CD14-positive monocyte (primary cell): ENCODE data around the gene TECPR2. TPM values are rescaled to one million over a fixed set of nuclear protein-coding genes. Genes with fewer than 3 reads are reported as not detected.

Experiments
- DNase-seq, 3 donors: peaks; one replicate each; pipeline ENCODE4 v3.0.0-alpha.2; 2011 to 2022
- H2AFZ ChIP-seq: 2 replicates; pipeline ENCODE4 v1.6.0; 2012; ENCODE audit warnings: mild to moderate bottlenecking, low read depth, low read length, inconsistent platforms; ENCODE audit not compliant: insufficient read depth, poor library complexity, severe bottlenecking
- H3K27ac ChIP-seq, 2 donors: 1 replicate in 1 of 2; 2 replicates in 1 of 2; pipeline ENCODE4 v1.5.1; 2012 to 2013; ENCODE audit warnings: low read length in 2 of 2, control low read depth in 1 of 2, inconsistent platforms in 1 of 2, low read depth in 1 of 2, mild to moderate bottlenecking in 1 of 2
- H3K27me3 ChIP-seq, 2 donors: one replicate each; pipeline versions ENCODE4 v1.6.0 to v1.6.1; 2011 to 2013; ENCODE audit warnings: low read length in 2 of 2; ENCODE audit not compliant: control insufficient read depth in 2 of 2, insufficient read depth in 2 of 2
- H3K36me3 ChIP-seq, 2 donors: replicated peaks in 1 of 2; 1 replicate in 1 of 2; 2 replicates in 1 of 2; pipeline versions ENCODE4 v1.5.1 to v1.6.1; 2012 to 2013; ENCODE audit warnings: low read length in 2 of 2, control low read depth in 1 of 2, inconsistent platforms in 1 of 2, mild to moderate bottlenecking in 1 of 2; ENCODE audit not compliant: insufficient read depth in 2 of 2, control insufficient read depth in 1 of 2
- H3K4me1 ChIP-seq, 2 donors: 1 replicate in 1 of 2; 2 replicates in 1 of 2; pipeline versions ENCODE4 v1.5.1 to v1.6.1; 2012 to 2013; ENCODE audit warnings: low read length in 2 of 2, control low read depth in 1 of 2, inconsistent platforms in 1 of 2, mild to moderate bottlenecking in 1 of 2, moderate library complexity in 1 of 2; ENCODE audit not compliant: insufficient read depth in 2 of 2, control insufficient read depth in 1 of 2
- H3K4me2 ChIP-seq: replicated peaks from 2 replicates; pipeline ENCODE3; 2012; ENCODE audit warnings: low read length, moderate library complexity, mild to moderate bottlenecking; ENCODE audit not compliant: poor library complexity, severe bottlenecking; ENCODE audit errors: extremely low read depth
- H3K4me3 ChIP-seq, 3 experiments: fragments of 200-600 bp in 1 of 3; sonication (generic) in 1 of 3; replicated peaks in 1 of 3; 1 replicate in 2 of 3; 2 replicates in 1 of 3; pipeline ENCODE4 v1.5.1; 2011 to 2013; ENCODE audit warnings: low read length in 3 of 3, mild to moderate bottlenecking in 3 of 3, control low read depth in 2 of 3, low read depth in 2 of 3, inconsistent platforms in 1 of 3, moderate library complexity in 1 of 3
- H3K79me2 ChIP-seq: 2 replicates; pipeline ENCODE4 v1.6.0; 2012; ENCODE audit warnings: mild to moderate bottlenecking, control low read depth, inconsistent platforms, low read length, moderate library complexity; ENCODE audit not compliant: insufficient read depth
- H3K9ac ChIP-seq: 2 replicates; pipeline ENCODE4 v1.6.0; 2017; ENCODE audit warnings: low read length, mild to moderate bottlenecking; ENCODE audit not compliant: insufficient read depth, poor library complexity, severe bottlenecking
- H3K9me3 ChIP-seq, 2 donors: replicated peaks in 1 of 2; 1 replicate in 1 of 2; 2 replicates in 1 of 2; pipeline versions ENCODE4 v1.5.1 to v1.6.1; 2012 to 2013; ENCODE audit warnings: low read length in 2 of 2, control low read depth in 1 of 2; ENCODE audit not compliant: control insufficient read depth in 1 of 2, insufficient read depth in 1 of 2
- H4K20me1 ChIP-seq: 2 replicates; pipeline ENCODE4 v1.6.0; 2012; ENCODE audit warnings: mild to moderate bottlenecking, low read length, control low read depth, moderate library complexity; ENCODE audit not compliant: insufficient read depth
- H3K27ac Mint-ChIP-seq, 7 donors: one replicate each; pipeline ENCODE4 v1.8.0; 2020; ENCODE audit warnings: mild to moderate bottlenecking in 7 of 7, mixed read lengths in 7 of 7, moderate library complexity in 6 of 7, inconsistent platforms in 2 of 7
- H3K27me3 Mint-ChIP-seq, 3 donors: one replicate each; pipeline ENCODE4 v1.8.0; 2021 to 2022; ENCODE audit warnings: low read depth in 3 of 3, mild to moderate bottlenecking in 3 of 3, mixed read lengths in 3 of 3, moderate library complexity in 3 of 3, inconsistent platforms in 1 of 3
- H3K36me3 Mint-ChIP-seq, 2 donors: one replicate each; pipeline ENCODE4 v1.8.0; 2020; ENCODE audit warnings: mixed read lengths in 2 of 2, inconsistent platforms in 1 of 2, mild to moderate bottlenecking in 1 of 2
- H3K4me1 Mint-ChIP-seq: one replicate; pipeline ENCODE4 v1.8.0; 2020; ENCODE audit warnings: mild to moderate bottlenecking, mixed read lengths
- H3K4me3 Mint-ChIP-seq, 2 donors: one replicate each; pipeline ENCODE4 v1.8.0; 2020; ENCODE audit warnings: mild to moderate bottlenecking in 2 of 2, mixed read lengths in 2 of 2, moderate library complexity in 1 of 2
- H3K9me3 Mint-ChIP-seq, 7 donors: one replicate each; pipeline ENCODE4 v1.8.0; 2020 to 2022; ENCODE audit warnings: mixed read lengths in 7 of 7, mild to moderate bottlenecking in 6 of 7, moderate library complexity in 6 of 7, inconsistent platforms in 2 of 7
- WGBS: methylation state at CpG from one replicate; pipeline ENCODE4 v1.1.5; 2013; ENCODE audit warnings: missing lambda C conversion rate; ENCODE audit not compliant: insufficient coverage; 5-methylcytosine and 5-hydroxymethylcytosine counted together
- intact Hi-C, 2 donors: fragments of 100-400 bp; cut with micrococcal nuclease; formaldehyde crosslinking; loops; one replicate each; pipeline versions ENCODE4 v1.15.0 to v1.15.1; 2023
- polyA plus RNA-seq, 3 donors: library from polyadenylated mRNA; depleted of rRNA in 1 of 3; unstranded in 2 of 3; stranded (reverse) in 1 of 3; fragments of 300-500 nt in 2 of 3; fragments of >200 nt in 1 of 3; fragmentation: Illumina TruSeq in 2 of 3; gene quantifications; 1 replicate in 2 of 3; 2 replicates in 1 of 3; pipeline ENCODE4 v1.2.3, GENCODE V29; 2012 to 2021
- TF ChIP-seq, protein P1 (sequence below): fragments of 200-600 bp; IDR thresholded peaks from one replicate; pipeline ENCODE4 v1.8.0; 2022; ENCODE audit warnings: antibody characterized with exemption, mild to moderate bottlenecking

Gene TECPR2
- polyA plus RNA-seq, 3 donors: 2.8 to 10.4 (median 6.4) TPM

DNA sequence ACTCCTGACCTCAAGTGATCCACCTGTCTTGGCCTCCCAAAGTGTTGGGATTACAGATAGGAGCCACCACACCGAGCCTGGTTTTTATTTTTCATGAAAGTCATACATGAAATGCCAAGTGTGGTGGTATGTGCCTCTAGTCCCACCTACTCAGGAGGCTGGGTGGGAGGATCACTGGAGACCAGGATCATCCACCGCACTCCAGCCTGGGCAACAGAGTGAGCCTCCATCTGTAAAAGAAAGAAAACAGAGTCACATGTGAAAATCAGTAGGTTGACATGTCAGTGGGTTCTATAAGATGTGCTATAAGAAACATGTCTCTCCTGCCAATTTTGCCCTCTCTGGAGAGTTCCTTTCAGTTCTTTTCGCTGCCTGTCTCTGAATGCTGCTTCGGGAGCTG is 118.6 kb downstream of the TECPR2 start:
- no peak overlapping the region for H3K9ac ChIP-seq
- Mint-ChIP-seq H3K4me3 (no peak overlapping the region), H3K27me3 (peaks cover 0 to 2% (median 0%) of the 10 kb centered on the region in 3 donors), H3K9me3 (peaks cover 0 to 14% (median 4%) of the 10 kb centered on the region in 7 donors), H3K4me1 (peaks cover 11% of the 10 kb centered on the region), H3K27ac (no peak overlapping the region), H3K36me3 (peaks cover 26 to 28% of the 10 kb centered on the region in 2 donors)
- H3K4me3 ChIP-seq: no peak overlapping the region
- no peak overlapping the region for H3K4me2 ChIP-seq
- H3K27me3 ChIP-seq: no peaks in the 10 kb centered on the region
- H3K9me3 ChIP-seq: no peaks in the 10 kb centered on the region
- no peaks in the 10 kb centered on the region for H4K20me1 ChIP-seq
- no peaks in the 10 kb centered on the region for H3K79me2 ChIP-seq
- peaks cover 2 to 14% of the 10 kb centered on the region in 2 donors for H3K36me3 ChIP-seq
- H3K4me1 ChIP-seq: peaks cover 3 to 5% of the 10 kb centered on the region in 2 donors
- H3K27ac ChIP-seq: no peak overlapping the region
- no peak overlapping the region for H2AFZ ChIP-seq
- intact Hi-C loops: no loop called here
- WGBS: 100% methylated on average over 3 of the region's 4 CpGs
- DNase-seq: no peak
- TF ChIP-seq, protein P1, sequence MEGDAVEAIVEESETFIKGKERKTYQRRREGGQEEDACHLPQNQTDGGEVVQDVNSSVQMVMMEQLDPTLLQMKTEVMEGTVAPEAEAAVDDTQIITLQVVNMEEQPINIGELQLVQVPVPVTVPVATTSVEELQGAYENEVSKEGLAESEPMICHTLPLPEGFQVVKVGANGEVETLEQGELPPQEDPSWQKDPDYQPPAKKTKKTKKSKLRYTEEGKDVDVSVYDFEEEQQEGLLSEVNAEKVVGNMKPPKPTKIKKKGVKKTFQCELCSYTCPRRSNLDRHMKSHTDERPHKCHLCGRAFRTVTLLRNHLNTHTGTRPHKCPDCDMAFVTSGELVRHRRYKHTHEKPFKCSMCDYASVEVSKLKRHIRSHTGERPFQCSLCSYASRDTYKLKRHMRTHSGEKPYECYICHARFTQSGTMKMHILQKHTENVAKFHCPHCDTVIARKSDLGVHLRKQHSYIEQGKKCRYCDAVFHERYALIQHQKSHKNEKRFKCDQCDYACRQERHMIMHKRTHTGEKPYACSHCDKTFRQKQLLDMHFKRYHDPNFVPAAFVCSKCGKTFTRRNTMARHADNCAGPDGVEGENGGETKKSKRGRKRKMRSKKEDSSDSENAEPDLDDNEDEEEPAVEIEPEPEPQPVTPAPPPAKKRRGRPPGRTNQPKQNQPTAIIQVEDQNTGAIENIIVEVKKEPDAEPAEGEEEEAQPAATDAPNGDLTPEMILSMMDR: no peak

DNA sequence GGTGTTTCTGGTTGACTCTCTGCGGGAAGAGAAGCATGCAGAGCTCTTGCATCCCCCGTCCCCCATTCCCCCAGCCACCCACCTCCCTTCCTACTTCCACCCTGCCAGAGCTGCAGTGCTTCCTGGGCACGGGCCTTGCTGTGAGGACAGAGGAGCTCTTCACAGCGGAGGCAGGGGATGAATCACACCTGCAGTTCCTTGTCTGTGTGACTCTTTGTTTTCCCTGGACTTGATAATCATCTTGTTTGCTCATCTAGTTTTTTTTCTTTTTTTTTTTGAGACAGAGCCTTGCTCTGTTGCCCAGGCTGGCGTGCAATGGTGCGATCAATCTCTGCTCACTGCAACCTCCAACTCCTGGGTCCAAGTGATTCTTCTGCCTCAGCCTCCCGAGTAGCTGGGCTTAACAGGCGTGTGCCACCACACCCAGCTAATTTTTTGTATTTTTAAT is 119.1 kb downstream of the TECPR2 start:
- no peak overlapping the region for H3K4me3 ChIP-seq
- H3K79me2 ChIP-seq: no peaks in the 10 kb centered on the region
- no peaks in the 10 kb centered on the region for H4K20me1 ChIP-seq
- H3K9ac ChIP-seq: no peak overlapping the region
- H3K4me2 ChIP-seq: no peak overlapping the region
- 75% methylated on average over 5 of the region's 8 CpGs for WGBS
- Mint-ChIP-seq H3K4me1 (peaks cover 11% of the 10 kb centered on the region), H3K4me3 (no peak overlapping the region), H3K36me3 (peaks cover 30 to 32% of the 10 kb centered on the region in 2 donors), H3K27ac (peak overlapping the region in 1 of 7 donors; percentile 54), H3K9me3 (peaks cover 0 to 14% (median 4%) of the 10 kb centered on the region in 7 donors), H3K27me3 (peaks cover 0 to 2% (median 2%) of the 10 kb centered on the region in 3 donors)
- intact Hi-C loops: no loop called here
- DNase-seq: no peak
- TF ChIP-seq, protein P1: no peak
- H3K36me3 ChIP-seq: peaks cover 3 to 17% of the 10 kb centered on the region in 2 donors
- no peaks in the 10 kb centered on the region for H3K27me3 ChIP-seq
- H3K4me1 ChIP-seq: peaks cover 3 to 5% of the 10 kb centered on the region in 2 donors
- no peak overlapping the region for H2AFZ ChIP-seq
- no peaks in the 10 kb centered on the region for H3K9me3 ChIP-seq
- no peak overlapping the region for H3K27ac ChIP-seq
